K562 (cell line): ENCODE measurements around the gene SLC7A11. TPM values are rescaled to one million over a fixed set of nuclear protein-coding genes. Genes with fewer than 3 reads are reported as not detected.

Experiments
- ATAC-seq: fragments of 200-7000 bp; cut with Tn5 transposase; 3 replicates; pipeline ENCODE4 v1.9.1; 2020; ENCODE audit warnings: moderate library complexity
- BruUV-seq: library from RNA; stranded (reverse); fragments of 400-500 nt; replicated peaks from 2 replicates; lab custom pipeline; 2021; lab: Mats Ljungman, UMichigan
- CTCF ChIA-PET: fragments of 300-600 bp; formaldehyde crosslinking; extraction: SDS; loops from one replicate; lab custom pipeline; 2021; ENCODE audit warnings: low intra/inter-chr PET ratio; lab: Yijun Ruan, JAX
- POLR2A ChIA-PET: fragments of 300-600, 350-650 bp; sonication (Branson Sonifier 250); formaldehyde crosslinking; extraction: SDS; loops from one replicate; lab custom pipeline; 2021; ENCODE audit warnings: antibody characterized with exemption, inconsistent platforms; lab: Yijun Ruan, JAX
- DNase-seq, 4 experiments: peaks; one replicate each; pipeline versions ENCODE4 v3.0.0 to v3.0.0-alpha.2; 2011 to 2018; ENCODE audit warnings: low spot score in 3 of 4, mixed read lengths in 3 of 4; ENCODE audit errors: extremely low read depth in 1 of 4
- FAIRE-seq: peaks from 2 replicates; lab custom pipeline; 2011; peaks lifted over from hg19 to GRCh38; lab: Jason Lieb, UNC
- H2AFZ ChIP-seq: 2 replicates; pipeline ENCODE4 v1.6.0; 2011; ENCODE audit warnings: low read depth, low read length, control low read depth, inconsistent platforms
- H3K27ac ChIP-seq: fragments of 200-600 bp; 3 replicates; pipeline ENCODE4 v1.8.0; 2011; ENCODE audit warnings: low read depth, mild to moderate bottlenecking, control low read depth, inconsistent platforms, low read length, moderate library complexity, mixed read lengths; ENCODE audit errors: extremely low read depth
- H3K27me3 ChIP-seq, 2 experiments: fragments of 300-600 bp in 1 of 2; 2 replicates in 1 of 2; 3 replicates in 1 of 2; pipeline versions ENCODE4 v1.6.0 to v1.8.0; 2011; ENCODE audit warnings: inconsistent platforms in 2 of 2, low read length in 2 of 2, mild to moderate bottlenecking in 1 of 2, mixed read lengths in 1 of 2, moderate library complexity in 1 of 2; ENCODE audit not compliant: control insufficient read depth in 2 of 2, insufficient read depth in 2 of 2
- H3K36me3 ChIP-seq: fragments of 300-600 bp; 3 replicates; pipeline ENCODE4 v1.8.0; 2011; ENCODE audit warnings: mild to moderate bottlenecking, low read length, inconsistent platforms; ENCODE audit not compliant: control insufficient read depth, insufficient read depth
- H3K4me1 ChIP-seq, 2 experiments: fragments of 200-600 bp in 1 of 2; replicated peaks in 1 of 2; 2 replicates in 1 of 2; 3 replicates in 1 of 2; pipeline versions ENCODE4 v1.5.1 to v1.8.0; 2011; ENCODE audit warnings: inconsistent platforms in 2 of 2, low read length in 2 of 2, mild to moderate bottlenecking in 1 of 2, mixed read lengths in 1 of 2, moderate library complexity in 1 of 2; ENCODE audit not compliant: control insufficient read depth in 2 of 2, insufficient read depth in 2 of 2
- H3K4me2 ChIP-seq: 2 replicates; pipeline ENCODE4 v1.6.1; 2011; ENCODE audit warnings: low read length, control low read depth, inconsistent platforms, mixed read lengths; ENCODE audit not compliant: insufficient read depth
- H3K4me3 ChIP-seq: fragments of 200-600 bp; sonication (generic), shearing (Covaris generic); 2 replicates; pipeline ENCODE4 v1.5.1; 2016; ENCODE audit warnings: control low read depth, inconsistent platforms
- H3K79me2 ChIP-seq: fragments of 200-600 bp; 3 replicates; pipeline ENCODE4 v1.8.0; 2011; ENCODE audit warnings: low read length, inconsistent platforms; ENCODE audit not compliant: control insufficient read depth, insufficient read depth
- H3K9ac ChIP-seq, 2 experiments: 2 replicates each; pipeline versions ENCODE4 v1.6.0 to v1.6.1; 2011; ENCODE audit warnings: low read depth in 2 of 2, low read length in 2 of 2, control low read depth in 1 of 2, inconsistent platforms in 1 of 2, mild to moderate bottlenecking in 1 of 2, mixed read lengths in 1 of 2; ENCODE audit not compliant: insufficient read depth in 1 of 2
- H3K9me1 ChIP-seq: one replicate; pipeline ENCODE4 v1.6.0; 2011; ENCODE audit warnings: inconsistent platforms, mild to moderate bottlenecking, low read length, moderate library complexity; ENCODE audit not compliant: control insufficient read depth, insufficient read depth
- H3K9me3 ChIP-seq: replicated peaks from 2 replicates; pipeline ENCODE4 v1.5.1; 2011; ENCODE audit warnings: low read depth, low read length, inconsistent platforms; ENCODE audit not compliant: control insufficient read depth, insufficient read depth
- H4K20me1 ChIP-seq: replicated peaks from 2 replicates; pipeline ENCODE4 v1.6.1; 2011; ENCODE audit warnings: low read length, inconsistent platforms, mixed read lengths; ENCODE audit not compliant: control insufficient read depth, insufficient read depth
- CC2D1A ChIP-seq: fragments of 450-650 bp; IDR thresholded peaks from 2 replicates; pipeline ENCODE4 v1.6.1; 2017; ENCODE audit warnings: mild to moderate bottlenecking
- CHD1 ChIP-seq: fragments of 200-600 bp; sonication (generic); IDR thresholded peaks from one replicate; pipeline ENCODE4 v1.6.1; 2012; ENCODE audit warnings: mild to moderate bottlenecking, moderate library complexity, low read length, inconsistent platforms
- MCM7 ChIP-seq, 2 experiments: fragments of 450-650 bp; IDR thresholded peaks; 2 replicates each; pipeline ENCODE4 v1.6.1; 2016 to 2018
- RFX1 ChIP-seq: fragments of 450-650 bp; IDR thresholded peaks from 2 replicates; pipeline ENCODE4 v1.6.1; 2016; ENCODE audit warnings: mild to moderate bottlenecking, moderate library complexity
- TAF15 ChIP-seq: fragments of 200-400 bp; formaldehyde crosslinking; IDR thresholded peaks from 2 replicates; pipeline ENCODE4 v1.6.1; 2017; ENCODE audit warnings: mild to moderate bottlenecking, low read depth, low read length, moderate library complexity
- WGBS: fragments of 100-300 bp; shearing (Covaris generic); methylation state at CpG from one replicate; pipeline ENCODE4 v1.1.6; 2016; ENCODE audit warnings: low coverage, mixed read lengths; ENCODE audit not compliant: insufficient coverage; ENCODE audit errors: missing lambda C conversion rate; 5-methylcytosine and 5-hydroxymethylcytosine counted together
- in situ Hi-C: fragments of 300-500 bp; cut with MboI; formaldehyde crosslinking; loops from 4 replicates; pipeline ENCODE4 v1.15.0; 2018; ENCODE audit warnings: inconsistent platforms, mixed read lengths
- intact Hi-C: fragments of 100-400 bp; cut with micrococcal nuclease; formaldehyde crosslinking; loops from 2 replicates; pipeline ENCODE4 v1.14.2; 2022
- polyA plus RNA-seq, 8 experiments: library from polyadenylated mRNA; depleted of rRNA in 4 of 8; stranded (reverse) in 5 of 8; unstranded in 3 of 8; fragments of >200 nt; fragmentation: Nextera tagmentation in 2 of 8; fragmentation: Illumina TruSeq in 1 of 8; extraction: Ambion mirVana in 2 of 8; extraction: Trizol in 1 of 8; gene quantifications; 2 replicates each; pipeline versions ENCODE4 v1.2.1 to v1.2.3, GENCODE V29; 2011 to 2014; ENCODE audit warnings: inconsistent platforms in 1 of 8, missing spikeins in 1 of 8
- total RNA-seq, 7 experiments: library from RNA; depleted of rRNA in 6 of 7; stranded (reverse); fragments of >200 nt in 6 of 7; fragmentation: Illumina TruSeq in 2 of 7; extraction: Trizol in 2 of 7; gene quantifications; 2 replicates each; pipeline versions ENCODE4 v1.2.1 to v1.2.3, GENCODE V29; 2011 to 2021; ENCODE audit warnings: low replicate concordance in 1 of 7
- TF ChIP-seq, protein P1 (sequence below): IDR thresholded peaks from 2 replicates; pipeline ENCODE4 v1.6.1; 2012; ENCODE audit warnings: low read depth, low read length, improper control_type of control experiment, borderline replicate concordance

Gene SLC7A11
- total and polyA plus RNA-seq, 9 of the 15 experiments (the other 6 are each of a cell fraction or from before 2014, with no cell fraction given), result 4.5 to 26.1 (median 13.5) TPM

- H3K27ac ChIP-seq, result no peak overlapping the region
- H3K9me3 ChIP-seq, result no peaks in the 10 kb centered on the region
- no peak for ATAC-seq
- peaks cover 14% of the 10 kb centered on the region for H3K36me3 ChIP-seq
- H4K20me1 ChIP-seq, result no peaks in the 10 kb centered on the region
- no peaks in the 10 kb centered on the region for H3K27me3 ChIP-seq
- TF ChIP-seq, protein P1, sequence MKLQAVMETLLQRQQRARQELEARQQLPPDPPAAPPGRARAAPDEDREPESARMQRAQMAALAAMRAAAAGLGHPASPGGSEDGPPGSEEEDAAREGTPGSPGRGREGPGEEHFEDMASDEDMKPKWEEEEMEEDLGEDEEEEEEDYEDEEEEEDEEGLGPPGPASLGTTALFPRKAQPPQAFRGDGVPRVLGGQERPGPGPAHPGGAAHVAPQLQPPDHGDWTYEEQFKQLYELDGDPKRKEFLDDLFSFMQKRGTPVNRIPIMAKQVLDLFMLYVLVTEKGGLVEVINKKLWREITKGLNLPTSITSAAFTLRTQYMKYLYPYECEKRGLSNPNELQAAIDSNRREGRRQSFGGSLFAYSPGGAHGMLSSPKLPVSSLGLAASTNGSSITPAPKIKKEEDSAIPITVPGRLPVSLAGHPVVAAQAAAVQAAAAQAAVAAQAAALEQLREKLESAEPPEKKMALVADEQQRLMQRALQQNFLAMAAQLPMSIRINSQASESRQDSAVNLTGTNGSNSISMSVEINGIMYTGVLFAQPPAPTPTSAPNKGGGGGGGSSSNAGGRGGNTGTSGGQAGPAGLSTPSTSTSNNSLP, result no peak
- TF ChIP-seq CHD1 (no peak), CC2D1A (no peak), TAF15 (no peak), RFX1 (no peak), MCM7 (IDR thresholded peaks at IDR 0.05) (no peak)
- H3K9ac ChIP-seq, result no peak overlapping the region
- no peak overlapping the region for H3K4me3 ChIP-seq
- H3K9me1 ChIP-seq, result peaks cover 3% of the 10 kb centered on the region
- WGBS, result 5% methylated on average over 1 of the region's 1 CpG
- ChIA-PET POLR2A (no interaction called here), CTCF (no interaction called here)
- H2AFZ ChIP-seq, result no peak overlapping the region
- DNase-seq, result no peak
- in situ Hi-C loops (no loop called here), intact Hi-C loops (no loop called here)
- no peaks in the 10 kb centered on the region for H3K4me1 ChIP-seq
- no TSS peak for BruUV-seq
- no peak overlapping the region for H3K4me2 ChIP-seq
- no peak for FAIRE-seq
- no peaks in the 10 kb centered on the region; the same call in 2 of the 3 replicates for H3K79me2 ChIP-seq
Observed at GRCh38 chr4:138200236-138200590, 41.9 kb downstream of the SLC7A11 start.
